Panc1 (cell line): Measurements from ENCODE around the gene INSC. TPM values are rescaled to one million over a fixed set of nuclear protein-coding genes. Genes with fewer than 3 reads are reported as not detected.

Experiments used
- ATAC-seq: fragments of 200-7000 bp; cut with Tn5 transposase; 2 replicates; pipeline ENCODE4 v1.9.1; 2020; ENCODE audit warnings: mild to moderate bottlenecking, moderate library complexity
- BruUV-seq: library from RNA; stranded (reverse); fragments of 400-500 nt; replicated peaks from 2 replicates; lab custom pipeline; 2021; lab: Mats Ljungman, UMichigan
- CTCF ChIA-PET: fragments of 300-600 bp; sonication (Branson Sonifier 250); formaldehyde crosslinking; loops from one replicate; lab custom pipeline; 2022; ENCODE audit warnings: antibody characterized with exemption; lab: Charles Lee
- POLR2A ChIA-PET: fragments of 300-600 bp; sonication (Branson Sonifier 250); formaldehyde crosslinking; loops from one replicate; lab custom pipeline; 2022; ENCODE audit warnings: antibody characterized with exemption; lab: Charles Lee
- DNase-seq: peaks from one replicate; pipeline ENCODE4 v3.0.0-alpha.2; 2010; ENCODE audit warnings: low read depth, low spot score
- H3K27ac ChIP-seq: 2 replicates; pipeline ENCODE4 v1.5.1; 2011; ENCODE audit warnings: mild to moderate bottlenecking, low read length, inconsistent platforms
- H3K27me3 ChIP-seq: fragments of 200-500 bp; sonication (Bioruptor generic); 2 replicates; pipeline ENCODE4 v1.6.0; 2014; ENCODE audit warnings: low read length, inconsistent platforms; ENCODE audit not compliant: control insufficient read depth, insufficient read depth
- H3K36me3 ChIP-seq: fragments of 200-500 bp; sonication (Bioruptor generic); 2 replicates; pipeline ENCODE4 v1.5.1; 2014; ENCODE audit warnings: inconsistent platforms, mild to moderate bottlenecking, low read length, moderate library complexity; ENCODE audit not compliant: control insufficient read depth, insufficient read depth
- H3K4me1 ChIP-seq: 2 replicates; pipeline ENCODE4 v1.5.1; 2011; ENCODE audit warnings: inconsistent platforms, mild to moderate bottlenecking, low read length, moderate library complexity; ENCODE audit not compliant: control insufficient read depth, insufficient read depth
- H3K4me3 ChIP-seq, 2 experiments: 2 replicates each; pipeline ENCODE4 v1.5.1; 2011 to 2012; ENCODE audit warnings: low read depth in 2 of 2, low read length in 2 of 2, mild to moderate bottlenecking in 2 of 2, inconsistent platforms in 1 of 2, moderate library complexity in 1 of 2
- H3K9me3 ChIP-seq: fragments of 200-500 bp; sonication (Bioruptor generic); 2 replicates; pipeline ENCODE4 v1.5.1; 2014; ENCODE audit warnings: low read depth, mild to moderate bottlenecking, inconsistent platforms, low read length, moderate library complexity; ENCODE audit not compliant: control insufficient read depth, insufficient read depth
- POLR2AphosphoS5 ChIP-seq: IDR thresholded peaks from 2 replicates; pipeline ENCODE4 v1.6.1; 2012; ENCODE audit warnings: mild to moderate bottlenecking, low read depth, low read length, moderate library complexity
- SIN3A ChIP-seq: IDR thresholded peaks from 2 replicates; pipeline ENCODE4 v1.6.1; 2012; ENCODE audit warnings: low read depth, mild to moderate bottlenecking, low read length, moderate library complexity, borderline replicate concordance; ENCODE audit not compliant: insufficient read depth
- TCF7L2 ChIP-seq: IDR thresholded peaks from 2 replicates; pipeline ENCODE4 v1.6.1; 2011; ENCODE audit warnings: mild to moderate bottlenecking, low read depth, low read length, inconsistent platforms
- in situ Hi-C: cut with HindIII; loops from 2 replicates; pipeline ENCODE4 v1.10.0; 2016; ENCODE audit warnings: low sequenced_read_pairs, low pct_unique_long_range_greater_than_20kb
- intact Hi-C: fragments of 100-400 bp; cut with micrococcal nuclease; formaldehyde crosslinking; loops from one replicate; pipeline ENCODE4 v1.10.0; 2022; ENCODE audit not compliant: unreplicated experiment
- total RNA-seq: library from RNA; stranded (reverse); gene quantifications from one replicate; pipeline ENCODE4 v1.2.1, GENCODE V29; 2021; ENCODE audit not compliant: unreplicated experiment
- TF ChIP-seq, protein P1 (sequence below): fragments of 450-650 bp; IDR thresholded peaks from 2 replicates; pipeline ENCODE4 v1.5.1; 2017; ENCODE audit warnings: mild to moderate bottlenecking
- TF ChIP-seq, protein P2 (sequence below), 2 experiments: IDR thresholded peaks; 2 replicates each; pipeline ENCODE4 v1.6.1; 2011 to 2012; ENCODE audit warnings: low read depth in 2 of 2, control low read depth in 1 of 2, low read length in 1 of 2, mild to moderate bottlenecking in 1 of 2, moderate library complexity in 1 of 2; ENCODE audit not compliant: insufficient read depth in 1 of 2

Gene INSC
- total RNA-seq, 1 experiment from 2014 or later = 0.08 TPM

DNA sequence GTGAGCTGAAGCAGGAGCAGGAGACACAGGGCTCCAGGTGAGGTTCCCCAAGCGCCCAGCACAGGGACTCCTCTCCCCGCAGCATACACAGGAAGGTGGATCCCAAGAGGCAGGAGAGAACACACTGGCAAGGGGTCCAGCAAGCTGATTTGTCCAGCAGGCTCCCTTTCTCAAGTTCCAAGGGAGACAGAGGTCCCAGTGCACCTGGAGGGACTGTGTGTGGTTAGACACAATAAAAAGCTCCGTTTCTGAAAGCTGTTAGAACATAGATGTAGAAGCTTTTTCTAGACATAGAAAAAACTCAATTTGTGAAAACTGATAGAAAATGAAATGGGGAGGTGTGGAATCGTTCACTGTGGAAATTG lies 39.6 kb upstream of the INSC start:
- in situ Hi-C loops = no loop called here
- BruUV-seq = no TSS peak
- no peak for TF ChIP-seq SIN3A
- TF ChIP-seq, protein P1, sequence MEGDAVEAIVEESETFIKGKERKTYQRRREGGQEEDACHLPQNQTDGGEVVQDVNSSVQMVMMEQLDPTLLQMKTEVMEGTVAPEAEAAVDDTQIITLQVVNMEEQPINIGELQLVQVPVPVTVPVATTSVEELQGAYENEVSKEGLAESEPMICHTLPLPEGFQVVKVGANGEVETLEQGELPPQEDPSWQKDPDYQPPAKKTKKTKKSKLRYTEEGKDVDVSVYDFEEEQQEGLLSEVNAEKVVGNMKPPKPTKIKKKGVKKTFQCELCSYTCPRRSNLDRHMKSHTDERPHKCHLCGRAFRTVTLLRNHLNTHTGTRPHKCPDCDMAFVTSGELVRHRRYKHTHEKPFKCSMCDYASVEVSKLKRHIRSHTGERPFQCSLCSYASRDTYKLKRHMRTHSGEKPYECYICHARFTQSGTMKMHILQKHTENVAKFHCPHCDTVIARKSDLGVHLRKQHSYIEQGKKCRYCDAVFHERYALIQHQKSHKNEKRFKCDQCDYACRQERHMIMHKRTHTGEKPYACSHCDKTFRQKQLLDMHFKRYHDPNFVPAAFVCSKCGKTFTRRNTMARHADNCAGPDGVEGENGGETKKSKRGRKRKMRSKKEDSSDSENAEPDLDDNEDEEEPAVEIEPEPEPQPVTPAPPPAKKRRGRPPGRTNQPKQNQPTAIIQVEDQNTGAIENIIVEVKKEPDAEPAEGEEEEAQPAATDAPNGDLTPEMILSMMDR = peak; percentile 46
- intact Hi-C loops = loop anchor here (1.0 to 10.0 kb wide), 3 partner anchors 167 to 550 kb away; partner anchors contain the start of gene PSMA1
- 0 out of 2 replicates have a peak, but pooled peaks cover 3% of the 10 kb centered on the region for H3K4me1 ChIP-seq
- H3K9me3 ChIP-seq = no peaks in the 10 kb centered on the region
- POLR2A ChIA-PET = no interaction called here
- H3K4me3 ChIP-seq = no peak overlapping the region
- H3K27ac ChIP-seq = no peak overlapping the region
- CTCF ChIA-PET = interaction anchor here (0.6 to 2.9 kb wide), 5 partner anchors 25 to 384 kb away, joined by 3 to 44 read pairs (median 4); no protein-coding TSS in a partner anchor
- DNase-seq (no peak), ATAC-seq (no peak)
- H3K36me3 ChIP-seq = no peaks in the 10 kb centered on the region
- H3K27me3 ChIP-seq = peaks cover 6% of the 10 kb centered on the region

DNA sequence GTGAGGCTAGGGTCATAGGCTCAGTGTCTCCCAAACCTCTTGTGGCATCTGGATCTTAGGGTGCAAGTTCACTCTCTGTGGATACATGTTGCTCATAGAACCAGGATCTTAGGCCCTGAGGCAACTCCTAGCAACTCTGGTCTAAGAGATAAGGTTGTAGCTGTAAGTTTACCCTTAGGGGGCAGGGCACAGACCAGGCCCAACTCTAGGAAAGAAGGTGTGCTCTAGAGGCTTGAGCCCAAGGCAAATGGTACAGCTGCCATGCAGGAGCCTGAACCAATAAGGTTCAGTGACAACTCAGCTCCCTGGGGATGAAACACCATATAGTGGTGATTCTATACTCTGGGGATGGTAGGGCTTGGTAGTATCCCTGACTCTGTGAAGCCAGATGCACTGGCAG lies 23.5 kb upstream of the INSC start:
- DNase-seq (no peak), ATAC-seq (no peak)
- BruUV-seq = no TSS peak
- CTCF ChIA-PET = no interaction called here
- H3K36me3 ChIP-seq = no peaks in the 10 kb centered on the region
- H3K4me1 ChIP-seq = no peaks in the 10 kb centered on the region
- H3K27ac ChIP-seq = no peak overlapping the region
- no peaks in the 10 kb centered on the region for H3K27me3 ChIP-seq
- no peaks in the 10 kb centered on the region for H3K9me3 ChIP-seq
- no peak overlapping the region for H3K4me3 ChIP-seq
- in situ Hi-C loops = no loop called here
- POLR2A ChIA-PET = interaction anchor here (0.6 kb wide), 2 partner anchors 17 to 533 kb away, joined by 3 read pairs; no protein-coding TSS in a partner anchor
- intact Hi-C loops = no loop called here
- TF ChIP-seq POLR2AphosphoS5 (no peak), SIN3A (no peak), TCF7L2 (no peak)
- TF ChIP-seq, protein P2, sequence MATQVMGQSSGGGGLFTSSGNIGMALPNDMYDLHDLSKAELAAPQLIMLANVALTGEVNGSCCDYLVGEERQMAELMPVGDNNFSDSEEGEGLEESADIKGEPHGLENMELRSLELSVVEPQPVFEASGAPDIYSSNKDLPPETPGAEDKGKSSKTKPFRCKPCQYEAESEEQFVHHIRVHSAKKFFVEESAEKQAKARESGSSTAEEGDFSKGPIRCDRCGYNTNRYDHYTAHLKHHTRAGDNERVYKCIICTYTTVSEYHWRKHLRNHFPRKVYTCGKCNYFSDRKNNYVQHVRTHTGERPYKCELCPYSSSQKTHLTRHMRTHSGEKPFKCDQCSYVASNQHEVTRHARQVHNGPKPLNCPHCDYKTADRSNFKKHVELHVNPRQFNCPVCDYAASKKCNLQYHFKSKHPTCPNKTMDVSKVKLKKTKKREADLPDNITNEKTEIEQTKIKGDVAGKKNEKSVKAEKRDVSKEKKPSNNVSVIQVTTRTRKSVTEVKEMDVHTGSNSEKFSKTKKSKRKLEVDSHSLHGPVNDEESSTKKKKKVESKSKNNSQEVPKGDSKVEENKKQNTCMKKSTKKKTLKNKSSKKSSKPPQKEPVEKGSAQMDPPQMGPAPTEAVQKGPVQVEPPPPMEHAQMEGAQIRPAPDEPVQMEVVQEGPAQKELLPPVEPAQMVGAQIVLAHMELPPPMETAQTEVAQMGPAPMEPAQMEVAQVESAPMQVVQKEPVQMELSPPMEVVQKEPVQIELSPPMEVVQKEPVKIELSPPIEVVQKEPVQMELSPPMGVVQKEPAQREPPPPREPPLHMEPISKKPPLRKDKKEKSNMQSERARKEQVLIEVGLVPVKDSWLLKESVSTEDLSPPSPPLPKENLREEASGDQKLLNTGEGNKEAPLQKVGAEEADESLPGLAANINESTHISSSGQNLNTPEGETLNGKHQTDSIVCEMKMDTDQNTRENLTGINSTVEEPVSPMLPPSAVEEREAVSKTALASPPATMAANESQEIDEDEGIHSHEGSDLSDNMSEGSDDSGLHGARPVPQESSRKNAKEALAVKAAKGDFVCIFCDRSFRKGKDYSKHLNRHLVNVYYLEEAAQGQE (IDR thresholded peaks at IDR 0.05; ENCODE audit: insufficient read depth in 1 of 2, low read depth in 2 of 2, low read length in 1 of 2) = no peak
- TF ChIP-seq, protein P1 = no peak
